Urothelium cell line (cell line): ENCODE data around the gene SLC2A9.

Experiments
- DNase-seq: peaks from one replicate; pipeline ENCODE4 v3.0.0; 2011; ENCODE audit warnings: low spot score, mixed read lengths
- FAIRE-seq: peaks from 2 replicates; lab custom pipeline; 2011; peaks lifted over from hg19 to GRCh38; lab: Jason Lieb, UNC

Gene SLC2A9

GRCh38 chr4:10022346-10023049, 1.2 kb upstream of the SLC2A9 start:
- FAIRE-seq (no peak), DNase-seq (no peak)

- DNase-seq (no peak), FAIRE-seq (no peak)
These were observed 341 bp upstream of the SLC2A9 start for GRCh38 chr4:10021653-10022023.

- DNase-seq (no peak), FAIRE-seq (no peak)
These were observed 1.2 kb downstream of the SLC2A9 start for GRCh38 chr4:10020106-10020505.

- FAIRE-seq (no peak), DNase-seq (no peak)
These were observed 1.7 kb downstream of the SLC2A9 start for GRCh38 chr4:10019521-10020051.

- FAIRE-seq, result no peak
- no peak for DNase-seq
These were observed 2.4 kb downstream of the SLC2A9 start for GRCh38 chr4:10018818-10019461.

- no peak for DNase-seq
- no peak for FAIRE-seq
These were observed 4.0 kb downstream of the SLC2A9 start for GRCh38 chr4:10017037-10017893.

- FAIRE-seq (no peak), DNase-seq (no peak)
These were observed 5.1 kb downstream of the SLC2A9 start for GRCh38 chr4:10016169-10016568.

GRCh38 chr4:10015140-10015753, 6.0 kb downstream of the SLC2A9 start:
- FAIRE-seq, result no peak

GRCh38 chr4:10013722-10014121, 7.6 kb downstream of the SLC2A9 start:
- peak; percentile 35 for DNase-seq
- FAIRE-seq, result no peak

More at GRCh38 chr4:10015140-10015753, 6.0 kb downstream of the SLC2A9 start:
- DNase-seq, result peak; percentile 18

GRCh38 chr4:10011885-10012284, 9.4 kb downstream of the SLC2A9 start:
- DNase-seq (no peak), FAIRE-seq (no peak)

GRCh38 chr4:10011277-10011676, 10.0 kb downstream of the SLC2A9 start:
- DNase-seq (no peak), FAIRE-seq (no peak)

- FAIRE-seq (no peak), DNase-seq (no peak)
These were observed 11.3 kb downstream of the SLC2A9 start for GRCh38 chr4:10009861-10010500.

- DNase-seq, result no peak
- FAIRE-seq, result no peak
These were observed 12.7 kb downstream of the SLC2A9 start for GRCh38 chr4:10008609-10009005.

GRCh38 chr4:10007793-10008608, 13.3 kb downstream of the SLC2A9 start:
- DNase-seq, result peak; percentile 32

GRCh38 chr4:10007436-10007740, 13.9 kb downstream of the SLC2A9 start:
- DNase-seq, result no peak
- no peak for FAIRE-seq

More at GRCh38 chr4:10007793-10008608, 13.3 kb downstream of the SLC2A9 start:
- no peak for FAIRE-seq

GRCh38 chr4:10006601-10007435, 14.5 kb downstream of the SLC2A9 start:
- FAIRE-seq (no peak), DNase-seq (peak; percentile 78)

- DNase-seq (no peak), FAIRE-seq (no peak)
These were observed 15.1 kb downstream of the SLC2A9 start for GRCh38 chr4:10006231-10006600.

GRCh38 chr4:10005632-10006031, 15.7 kb downstream of the SLC2A9 start:
- no peak for DNase-seq
- FAIRE-seq, result no peak

- DNase-seq (no peak), FAIRE-seq (no peak)
These were observed 17.6 kb downstream of the SLC2A9 start for GRCh38 chr4:10003666-10004065.
